ENCODE results near the gene SMG6.

Gene SMG6

DNA sequence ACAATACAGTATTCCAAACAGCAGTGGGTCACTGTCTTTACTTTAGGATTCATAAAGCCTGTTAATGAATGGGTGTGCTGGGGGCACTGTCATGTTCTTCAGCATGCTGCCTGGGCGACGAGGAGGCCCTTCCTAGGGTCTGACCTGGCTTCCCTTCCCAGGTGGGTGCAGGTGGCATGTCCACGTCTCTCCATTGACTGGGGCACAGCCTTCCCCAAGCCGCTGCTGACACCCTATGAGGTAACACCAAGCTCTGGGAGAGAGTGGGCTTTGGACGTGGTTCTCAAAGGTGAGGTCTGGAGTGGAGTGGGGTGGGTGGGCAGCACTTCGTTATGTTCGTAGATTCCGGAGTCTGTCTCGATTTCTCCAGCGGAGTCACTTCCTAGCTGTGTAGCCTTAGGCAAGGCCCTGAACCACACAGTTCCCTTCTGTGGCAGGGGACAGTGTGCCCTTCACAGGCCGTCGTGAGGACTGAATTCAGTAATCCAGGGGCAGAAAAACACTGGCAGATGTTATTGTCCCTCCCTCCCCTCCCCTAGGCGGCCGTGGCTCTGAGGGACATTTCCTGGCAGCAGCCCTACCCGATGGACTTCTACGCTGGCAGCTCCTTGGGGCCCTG, 262.5 kb downstream of the SMG6 start:
- no peak for DNase-seq

GRCh38 chr17:2040219-2040827, 263.3 kb downstream of the SMG6 start:
- DNase-seq, result no peak

GRCh38 chr17:2037155-2037554, 266.4 kb downstream of the SMG6 start:
- DNase-seq, result no peak

DNA sequence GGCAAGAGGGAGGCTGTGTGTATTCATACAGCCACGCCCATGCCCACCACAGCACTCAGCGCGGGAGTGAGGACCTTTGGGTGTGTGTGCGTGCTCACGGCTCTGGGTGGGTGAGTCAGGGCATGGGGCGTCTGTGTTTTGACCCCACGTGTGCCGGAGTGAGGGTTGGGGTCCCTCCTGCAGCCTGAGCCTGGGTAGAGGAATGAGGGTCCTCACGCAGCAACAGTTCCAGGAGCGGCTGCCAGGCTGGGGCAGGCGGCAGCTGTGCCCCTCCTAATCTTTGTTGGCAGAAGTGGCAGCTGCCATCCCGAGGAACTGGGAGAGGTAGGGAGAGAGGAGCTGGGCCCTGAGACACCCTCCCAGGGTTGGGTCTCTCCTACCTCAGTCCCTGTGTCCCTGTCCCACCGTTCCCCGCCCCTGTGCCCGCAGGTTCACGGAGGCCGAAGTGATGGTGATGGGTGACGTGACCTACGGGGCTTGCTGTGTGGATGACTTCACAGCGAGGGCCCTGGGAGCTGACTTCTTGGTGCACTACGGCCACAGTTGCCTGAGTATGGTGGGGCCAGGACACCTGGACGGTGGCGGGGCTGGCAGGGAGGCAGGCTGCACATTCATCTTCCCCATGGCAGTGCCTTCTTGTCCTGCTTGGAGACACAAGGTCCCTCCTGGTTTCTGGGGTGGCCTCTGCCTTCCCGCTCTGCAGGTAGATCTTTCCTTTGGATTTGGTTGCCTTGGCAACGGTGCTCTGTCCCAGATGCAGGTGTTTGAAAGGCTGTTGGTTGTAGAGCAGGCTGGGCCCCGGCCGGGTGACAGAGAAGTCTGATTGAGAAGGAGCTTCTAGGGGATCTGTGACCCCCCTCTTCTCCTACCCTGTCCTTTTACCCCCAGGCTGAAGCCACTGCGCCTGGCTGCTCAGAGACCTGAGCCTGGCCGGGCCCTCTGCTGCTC, 267.8 kb downstream of the SMG6 start:
- no peak for DNase-seq

- DNase-seq, result no peak
Measured at GRCh38 chr17:2034806-2035540, 268.6 kb downstream of the SMG6 start.

- no peak for DNase-seq
Measured at GRCh38 chr17:2034157-2034556, 269.4 kb downstream of the SMG6 start.

GRCh38 chr17:2033153-2033552, 270.4 kb downstream of the SMG6 start:
- DNase-seq, result no peak

DNA sequence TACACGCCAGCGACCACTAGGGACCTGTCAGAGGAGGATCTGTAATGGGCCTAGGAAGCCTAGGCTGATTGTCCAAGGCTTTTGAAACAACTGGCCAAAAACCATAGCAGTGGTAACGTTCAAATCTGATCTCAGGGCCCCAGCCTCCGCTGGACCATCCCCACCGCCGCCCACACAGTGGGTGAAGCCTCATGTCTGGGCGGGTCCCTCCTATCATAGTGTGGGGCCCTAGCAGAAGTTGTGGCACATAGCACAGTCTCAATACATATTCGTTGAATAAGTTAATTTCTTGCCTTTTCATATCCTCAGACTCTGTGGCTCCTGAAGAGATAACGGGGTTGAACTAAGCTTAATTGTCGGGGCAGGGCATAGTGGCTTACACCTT, 272.8 kb downstream of the SMG6 start:
- DNase-seq, result no peak

- peak; percentile 85 for DNase-seq
Measured at GRCh38 chr17:2029911-2030778, 273.4 kb downstream of the SMG6 start, which contains the start of gene DPH1. TSS of gene DPH1 (plus strand) at chr17:2030153. CDS start at chr17:2030170, 17 bp downstream.

DNA sequence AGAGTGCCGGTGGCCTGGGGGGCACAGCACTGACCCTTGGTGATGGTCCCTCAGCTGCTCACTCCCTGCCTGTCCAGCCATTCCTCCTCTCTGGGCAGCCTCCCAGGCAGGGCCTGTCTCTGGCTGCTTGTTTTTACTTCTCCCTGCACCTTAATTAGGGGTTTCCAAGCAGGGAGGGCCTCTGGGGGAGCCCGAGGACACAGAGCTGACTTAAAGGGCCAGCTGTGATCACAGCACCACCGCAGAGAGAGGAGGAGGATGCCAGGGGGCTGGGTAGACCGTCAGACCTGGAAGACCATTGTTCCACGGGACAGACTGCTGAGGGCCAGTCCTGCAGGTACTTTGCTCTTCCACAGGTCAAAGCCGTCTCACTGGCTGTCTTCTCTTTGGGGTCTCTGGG, 274.8 kb downstream of the SMG6 start:
- DNase-seq, result no peak

DNA sequence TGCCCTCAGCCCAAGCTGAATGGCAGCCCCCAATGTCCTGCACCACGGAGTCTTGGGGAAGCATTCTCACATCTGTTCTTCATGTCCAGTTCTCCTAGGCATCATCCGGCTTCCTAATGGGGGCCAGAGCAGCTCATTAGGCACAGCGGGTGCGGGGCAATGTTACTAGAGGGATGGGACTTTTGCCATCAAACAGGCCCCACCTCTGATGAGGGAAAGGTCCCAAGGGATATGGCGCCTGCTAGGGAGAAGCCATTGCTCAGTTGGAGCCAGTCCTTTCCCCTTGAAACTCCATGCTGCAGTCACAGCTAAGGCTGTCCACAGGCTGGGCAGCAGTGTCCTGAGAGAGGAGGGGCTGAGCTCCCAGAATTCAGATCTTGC, 275.4 kb downstream of the SMG6 start:
- DNase-seq, result no peak

DNA sequence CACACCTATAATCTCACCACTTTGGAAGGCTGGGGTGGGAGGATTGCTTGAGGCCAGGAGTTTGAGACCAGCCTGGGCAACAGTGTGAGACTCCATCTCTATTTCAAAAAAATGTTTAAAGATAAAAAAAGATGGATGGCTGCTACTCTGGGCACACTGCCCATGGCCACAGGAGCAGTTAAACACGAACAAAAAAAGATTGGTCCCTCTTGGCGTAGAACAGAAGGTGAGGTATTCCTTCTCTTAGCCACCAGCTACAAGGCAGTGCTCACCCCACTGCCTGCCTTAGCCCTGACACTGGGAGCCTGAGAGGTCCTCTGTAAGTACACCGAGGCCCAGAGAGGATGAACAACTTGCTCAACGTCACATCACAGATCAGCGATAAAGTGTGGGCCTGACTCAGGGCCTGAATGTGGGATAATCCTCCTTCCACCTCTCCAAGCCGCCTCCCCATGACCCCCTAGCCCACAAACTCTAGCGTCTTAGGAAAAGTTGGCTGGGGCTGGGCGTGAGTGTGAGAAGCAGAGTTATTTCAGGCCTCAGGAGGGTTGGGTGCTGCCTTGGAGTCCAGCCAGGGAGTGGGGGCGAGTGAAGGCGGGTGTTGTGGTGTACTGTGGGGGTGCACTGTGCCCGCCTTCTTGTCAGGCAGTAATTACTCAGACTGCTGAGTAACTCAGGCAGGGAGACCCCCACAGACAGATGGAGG, 275.9 kb downstream of the SMG6 start:
- no peak for DNase-seq

GRCh38 chr17:2025622-2026309, 277.8 kb downstream of the SMG6 start:
- peak; percentile 75 for DNase-seq

DNA sequence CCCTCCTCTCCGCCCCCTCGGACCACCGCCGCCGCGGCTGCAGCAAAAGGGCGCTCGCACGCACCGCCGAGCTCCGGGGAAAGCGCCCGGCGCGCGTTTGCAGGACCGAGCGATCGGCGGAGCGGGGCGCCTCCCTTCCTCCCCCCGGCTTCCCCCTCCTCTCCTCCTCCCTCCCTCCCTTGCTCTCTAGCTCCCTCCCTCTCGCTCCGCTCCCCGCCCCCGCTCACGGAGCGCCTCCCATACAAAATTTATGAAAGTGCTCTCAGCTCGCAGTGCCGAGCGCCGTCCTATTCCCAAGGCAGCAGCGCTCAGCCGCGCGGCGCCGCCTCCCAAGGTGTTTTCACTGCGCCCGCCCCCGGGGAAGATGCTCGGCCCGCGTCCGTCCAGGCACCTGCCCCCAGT, 278.4 kb downstream of the SMG6 start, which contains the start of gene RTN4RL1:
TSS of gene RTN4RL1 (minus strand) at position 115 of the 402 bp plus-strand sequence. CDS start 469 bp downstream, outside the sequence.
- no peak for DNase-seq

DNA sequence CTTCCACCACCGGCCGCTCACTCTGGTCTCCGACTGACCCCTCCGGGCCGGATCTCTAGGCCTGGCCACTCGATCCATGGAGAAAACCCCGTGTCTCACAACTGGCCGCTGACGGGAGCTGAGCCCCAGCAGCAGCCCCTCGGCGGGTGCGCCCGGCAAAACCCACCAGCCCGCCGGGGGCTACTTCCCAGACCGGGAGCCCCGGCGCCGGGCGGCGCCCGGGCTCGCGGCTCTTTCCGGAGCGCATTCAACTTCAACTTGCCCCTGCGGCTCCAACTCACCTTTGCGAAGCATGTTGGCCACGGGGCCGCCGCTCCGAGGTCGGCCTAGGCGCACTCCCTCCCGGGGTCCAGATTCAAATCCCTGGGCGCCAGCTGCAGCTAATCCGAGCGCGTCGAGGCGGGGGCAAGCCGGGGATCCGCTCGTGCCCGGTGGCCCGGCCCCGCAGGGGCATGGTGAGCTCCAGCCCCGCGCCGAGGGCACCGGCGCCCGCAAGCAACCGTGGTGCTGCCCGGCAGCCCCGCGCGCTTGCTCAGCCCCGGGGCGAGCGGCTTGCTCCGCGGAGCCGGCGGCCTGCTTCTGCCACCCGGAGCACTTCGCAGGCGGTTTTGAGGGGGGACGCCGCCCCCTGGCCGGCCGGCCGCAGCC, 278.9 kb downstream of the SMG6 start:
- no peak for DNase-seq

GRCh38 chr17:2023692-2024571, 279.7 kb downstream of the SMG6 start:
- no peak for DNase-seq

DNA sequence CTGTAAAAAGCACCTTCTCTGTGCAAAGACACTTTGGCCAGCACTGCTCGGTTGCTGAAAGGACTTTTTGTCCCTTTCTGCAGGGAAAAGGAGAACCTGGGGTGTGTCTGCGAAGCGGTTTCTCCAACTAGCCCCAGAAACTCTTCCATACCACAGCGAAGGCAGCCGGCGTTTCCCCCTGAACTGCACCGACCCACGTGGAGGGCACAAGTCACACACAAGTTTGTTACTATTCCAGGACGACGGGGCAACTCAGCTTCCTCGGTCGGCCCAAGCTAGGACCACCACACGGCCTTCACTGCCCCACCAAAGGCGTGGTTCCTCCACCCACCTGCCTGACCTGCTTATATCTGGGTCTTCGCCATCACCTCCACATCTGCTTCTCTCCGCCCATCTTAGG, 280.3 kb downstream of the SMG6 start:
- no peak for DNase-seq

- DNase-seq, result no peak
Measured at GRCh38 chr17:2022647-2023240, 280.8 kb downstream of the SMG6 start.

DNA sequence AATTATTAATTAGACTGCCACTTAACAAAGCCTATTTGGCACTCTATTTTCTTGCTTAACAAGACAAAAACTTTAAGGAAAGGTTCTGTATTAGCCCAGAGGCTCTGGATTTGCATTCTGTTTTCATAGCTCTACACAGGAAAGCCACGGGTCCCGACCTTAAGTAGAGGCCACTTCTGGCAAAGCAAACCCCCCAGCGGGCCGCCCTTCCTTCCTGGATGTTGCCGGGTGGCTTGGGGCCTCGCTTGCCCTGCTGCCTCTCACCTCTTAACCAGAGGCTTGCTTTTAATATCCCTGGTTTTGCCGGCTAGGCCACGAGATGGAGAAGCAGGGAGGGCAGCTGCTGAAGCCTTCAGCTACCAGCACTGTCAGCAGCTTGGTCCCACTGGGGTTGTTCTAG, 282.9 kb downstream of the SMG6 start:
- DNase-seq, result no peak
